Type B pancreatic cell (in vitro differentiated cells): Measurements from ENCODE around the gene SLC25A43. TPM values are rescaled to one million over a fixed set of nuclear protein-coding genes. Genes with fewer than 3 reads are reported as not detected.

Experiments used
- DNase-seq: peaks from one replicate; pipeline ENCODE4 v3.0.0; 2021; ENCODE audit warnings: mixed read lengths; ENCODE audit not compliant: unreplicated experiment; ENCODE audit errors: extremely low spot score
- H3K27ac Mint-ChIP-seq: 2 replicates; pipeline ENCODE4 v1.8.0; 2021; ENCODE audit warnings: mild to moderate bottlenecking, mixed read lengths
- H3K27me3 Mint-ChIP-seq: 2 replicates; pipeline ENCODE4 v1.8.0; 2021; ENCODE audit warnings: mixed read lengths
- H3K36me3 Mint-ChIP-seq: 2 replicates; pipeline ENCODE4 v1.8.0; 2021; ENCODE audit warnings: mixed read lengths
- H3K4me1 Mint-ChIP-seq: one replicate; pipeline ENCODE4 v1.8.0; 2021; ENCODE audit warnings: mixed read lengths; ENCODE audit not compliant: unreplicated experiment
- H3K4me3 Mint-ChIP-seq: 2 replicates; pipeline ENCODE4 v1.8.0; 2021; ENCODE audit warnings: mild to moderate bottlenecking, mixed read lengths
- H3K9me3 Mint-ChIP-seq: 2 replicates; pipeline ENCODE4 v1.8.0; 2021; ENCODE audit warnings: mixed read lengths
- CTCF ChIP-seq: fragments of 200-600 bp; sonication (generic); conservative IDR thresholded peaks from 2 replicates; pipeline ENCODE4 v1.5.0; 2021; ENCODE audit warnings: antibody characterized with exemption, mild to moderate bottlenecking
- total RNA-seq: library from RNA; stranded (reverse); gene quantifications from 2 replicates; pipeline ENCODE4 v1.2.1, GENCODE V29; 2021; ENCODE audit warnings: low replicate concordance

SLC25A43 gene
- total RNA-seq, 1 donor from 2014 or later, result 7.4 TPM

GRCh38 chrX:119389871-119390501 lies 9.2 kb upstream of the SLC25A43 start:
- no peaks in the 10 kb centered on the region for H3K27me3 Mint-ChIP-seq
- DNase-seq, result no peak
- no peak for TF ChIP-seq CTCF
- no peak overlapping the region for H3K27ac Mint-ChIP-seq
- peaks cover 9% of the 10 kb centered on the region for H3K4me1 Mint-ChIP-seq
- peaks cover 15% of the 10 kb centered on the region for H3K9me3 Mint-ChIP-seq
- no peaks in the 10 kb centered on the region for H3K36me3 Mint-ChIP-seq
- no peak overlapping the region for H3K4me3 Mint-ChIP-seq

- no peak for TF ChIP-seq CTCF
- Mint-ChIP-seq H3K36me3 (no peaks in the 10 kb centered on the region), H3K4me3 (no peak overlapping the region)
These were observed 7.9 kb upstream of the SLC25A43 start for GRCh38 chrX:119391279-119391678.

GRCh38 chrX:119393144-119393543 lies 6.0 kb upstream of the SLC25A43 start:
- no peaks in the 10 kb centered on the region for H3K27me3 Mint-ChIP-seq
- H3K9me3 Mint-ChIP-seq, result peaks cover 9% of the 10 kb centered on the region
- no peak overlapping the region for H3K4me3 Mint-ChIP-seq
- no peak for DNase-seq
- no peak for TF ChIP-seq CTCF
- H3K4me1 Mint-ChIP-seq, result peaks cover 9% of the 10 kb centered on the region
- no peak overlapping the region for H3K27ac Mint-ChIP-seq
- H3K36me3 Mint-ChIP-seq, result no peaks in the 10 kb centered on the region

More at GRCh38 chrX:119391279-119391678, 7.9 kb upstream of the SLC25A43 start:
- no peak overlapping the region for H3K27ac Mint-ChIP-seq
- peaks cover 14% of the 10 kb centered on the region for H3K9me3 Mint-ChIP-seq
- no peaks in the 10 kb centered on the region for H3K27me3 Mint-ChIP-seq
- DNase-seq, result no peak
- peaks cover 9% of the 10 kb centered on the region for H3K4me1 Mint-ChIP-seq

- DNase-seq, result no peak
- no peaks in the 10 kb centered on the region for H3K27me3 Mint-ChIP-seq
- H3K27ac Mint-ChIP-seq, result peak overlapping the region; percentile 82
- H3K36me3 Mint-ChIP-seq, result no peaks in the 10 kb centered on the region
- peak overlapping the region; percentile 90 for H3K4me3 Mint-ChIP-seq
- no peak for TF ChIP-seq CTCF
- H3K9me3 Mint-ChIP-seq, result no peaks in the 10 kb centered on the region
- no peaks in the 10 kb centered on the region for H3K4me1 Mint-ChIP-seq
These were observed 556 bp upstream of the SLC25A43 start for GRCh38 chrX:119398587-119398973.

- TF ChIP-seq CTCF, result no peak
- H3K27me3 Mint-ChIP-seq, result no peaks in the 10 kb centered on the region
- no peaks in the 10 kb centered on the region for H3K36me3 Mint-ChIP-seq
- no peaks in the 10 kb centered on the region for H3K9me3 Mint-ChIP-seq
- DNase-seq, result no peak
- no peaks in the 10 kb centered on the region for H3K4me1 Mint-ChIP-seq
- H3K27ac Mint-ChIP-seq, result peak overlapping the region; percentile 51
- H3K4me3 Mint-ChIP-seq, result peak overlapping the region; percentile 85
These were observed 601 bp downstream of the SLC25A43 start for GRCh38 chrX:119399772-119400101.

GRCh38 chrX:119401569-119401968 lies 2.4 kb downstream of the SLC25A43 start:
- DNase-seq, result no peak
- Mint-ChIP-seq H3K27me3 (no peaks in the 10 kb centered on the region), H3K9me3 (no peaks in the 10 kb centered on the region), H3K4me3 (peak overlapping the region; percentile 1), H3K27ac (no peak overlapping the region), H3K36me3 (no peaks in the 10 kb centered on the region), H3K4me1 (no peaks in the 10 kb centered on the region)
- TF ChIP-seq CTCF, result no peak
